ENCODE measurements around the gene ANO2.
"Not testable (repeated sequence)": the region's sequence is repeated elsewhere in the genome, so short reads cannot be mapped to it uniquely, and the experiment has no call there.

ANO2 gene

GRCh38 chr12:5571115-5571514, 373.9 kb downstream of the ANO2 start:
- DNase-seq = no peak

DNA sequence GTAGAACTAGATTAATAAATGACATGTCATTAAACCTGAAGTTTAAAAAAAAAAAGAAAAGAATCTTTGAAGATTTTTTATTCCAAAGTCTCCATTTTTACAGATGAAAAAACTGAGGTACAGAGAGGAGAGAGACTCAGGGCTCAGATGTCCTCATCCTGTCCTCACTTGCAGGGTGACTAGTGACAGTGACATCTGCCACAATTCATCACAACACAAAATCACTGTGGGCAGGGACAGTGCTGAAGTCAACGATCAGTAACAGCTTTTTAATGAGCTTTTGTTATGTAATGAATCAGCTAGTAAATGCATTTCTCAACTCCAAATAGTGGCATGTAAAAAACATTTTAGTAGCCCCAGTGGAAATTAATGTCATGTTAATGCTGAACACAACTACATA, 374.6 kb downstream of the ANO2 start:
- DNase-seq = no peak

DNA sequence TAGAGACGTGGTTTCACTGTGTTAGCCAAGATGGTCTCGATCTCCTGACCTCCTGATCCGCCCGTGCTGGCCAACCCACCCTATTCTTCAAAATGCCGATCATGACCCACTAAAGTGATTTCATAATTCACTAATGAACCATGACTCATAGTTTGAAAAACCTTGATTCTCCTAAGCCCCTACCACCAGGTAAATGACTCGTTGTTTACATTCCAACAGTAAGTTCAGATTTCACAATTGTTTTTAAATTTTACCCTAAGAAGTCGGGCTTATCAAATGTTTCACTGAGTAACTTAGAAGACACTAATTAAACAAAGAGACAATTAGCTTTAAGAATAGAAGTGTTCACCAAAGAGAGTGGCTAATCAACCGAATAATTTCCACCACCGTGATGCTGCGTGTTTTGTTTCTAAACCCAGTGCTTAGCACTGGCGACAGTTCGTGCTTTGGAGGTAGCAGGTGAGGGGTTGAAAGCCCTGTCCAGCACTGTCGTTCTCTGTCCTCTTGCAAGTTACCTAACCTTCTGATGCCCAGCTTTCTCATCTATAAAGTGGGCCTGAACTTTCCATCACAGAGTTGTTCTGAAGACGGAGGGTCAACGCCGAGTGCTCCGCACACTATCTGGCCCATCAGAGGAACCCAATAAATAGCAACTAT, 376.6 kb downstream of the ANO2 start:
- DNase-seq = no peak

DNA sequence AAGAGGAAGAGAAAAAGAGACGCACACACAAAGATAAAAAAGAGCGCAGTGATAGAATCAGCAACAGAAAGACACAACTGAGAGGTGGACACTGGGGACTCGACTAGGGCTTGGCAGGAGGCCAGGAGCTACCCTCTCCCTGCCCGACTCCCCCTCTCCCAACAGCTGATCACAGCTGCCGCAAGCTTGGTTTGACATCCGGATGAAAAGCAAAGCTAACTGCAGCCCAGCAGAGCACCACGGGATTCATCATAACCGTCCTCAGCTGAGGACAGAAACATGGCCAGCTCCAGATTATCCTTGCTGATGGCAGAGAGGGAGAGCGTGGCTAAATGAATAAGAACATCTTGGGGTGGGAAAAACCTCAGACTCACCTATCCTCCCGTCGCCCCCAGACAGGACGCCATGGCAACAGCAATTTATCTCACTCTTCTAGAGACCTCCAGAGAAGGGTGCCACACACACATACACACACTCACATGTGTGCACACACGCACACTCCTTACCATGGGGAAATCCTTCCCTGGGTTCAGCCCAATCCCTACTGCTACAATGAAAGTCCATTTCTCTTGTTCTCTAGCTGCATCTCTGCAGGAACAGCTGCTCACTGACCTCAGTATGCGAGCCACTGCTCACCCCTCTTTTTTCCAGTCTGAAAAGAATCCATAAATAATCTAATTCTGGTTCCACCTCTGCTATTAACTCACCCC, 377.9 kb downstream of the ANO2 start:
- no peak for DNase-seq

- DNase-seq = no peak
Measured at GRCh38 chr12:5565933-5566599, 379.0 kb downstream of the ANO2 start.

GRCh38 chr12:5562581-5562980, 382.5 kb downstream of the ANO2 start:
- no peak for DNase-seq

- DNase-seq = no peak
Measured at GRCh38 chr12:5561846-5562245, 383.2 kb downstream of the ANO2 start.

DNA sequence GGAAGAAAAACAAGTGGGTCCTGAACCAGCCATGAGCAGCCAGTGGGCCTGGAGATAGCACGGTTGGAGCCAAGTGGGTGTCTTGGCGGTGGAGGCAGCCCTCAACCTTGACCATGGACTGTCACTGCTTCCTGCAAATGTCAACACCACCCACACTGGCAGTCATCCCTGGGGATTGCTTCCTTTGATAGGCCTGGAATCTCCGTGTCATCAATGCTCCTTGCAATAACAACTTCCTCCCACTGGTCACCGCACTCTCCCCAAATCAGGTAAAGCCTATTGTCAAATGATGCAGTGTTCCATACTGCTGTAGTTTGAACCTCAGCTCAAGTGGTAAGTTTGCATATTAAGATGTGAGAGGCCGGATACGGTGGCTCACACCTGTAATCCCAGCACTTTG, 384.0 kb downstream of the ANO2 start:
- DNase-seq = no peak

DNA sequence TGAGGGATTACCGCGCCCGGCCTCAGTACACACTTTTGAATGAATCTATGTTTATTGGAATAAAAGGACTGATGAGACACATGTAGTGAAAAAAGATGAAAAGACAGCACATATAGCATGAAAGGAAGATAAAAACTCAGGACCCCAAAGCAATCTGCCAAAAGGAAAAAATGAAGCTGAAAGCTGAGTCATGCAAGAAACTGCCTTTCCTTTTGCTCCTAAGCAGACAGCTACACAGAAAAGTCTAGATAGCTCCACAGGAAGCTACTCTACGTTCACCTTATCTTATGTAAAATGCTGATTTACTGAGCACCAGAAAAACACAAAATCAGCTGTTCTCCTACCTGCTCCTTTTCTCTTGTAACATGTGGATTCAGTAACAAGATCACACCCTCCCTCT, 384.8 kb downstream of the ANO2 start:
- no peak for DNase-seq

DNA sequence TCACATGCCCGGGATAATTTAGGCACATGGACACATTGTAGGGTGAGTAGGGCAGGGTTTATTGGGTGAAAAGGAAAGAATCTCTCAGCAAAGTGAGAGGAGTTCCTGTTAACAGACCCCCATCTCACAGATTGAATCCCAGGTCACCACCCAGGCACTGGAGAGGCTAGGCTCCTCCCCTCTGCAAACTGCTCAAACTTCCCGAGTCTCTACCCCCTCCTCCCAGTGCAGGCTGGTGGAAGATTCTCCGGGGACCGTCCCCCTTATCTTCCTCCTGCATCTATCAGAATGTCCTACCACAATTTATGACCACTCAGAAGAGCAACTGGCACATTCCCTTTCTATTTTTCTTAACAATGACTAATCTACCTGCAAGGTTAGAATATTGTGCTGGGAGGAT, 387.2 kb downstream of the ANO2 start:
- no peak for DNase-seq

GRCh38 chr12:5556946-5557673, 387.9 kb downstream of the ANO2 start:
- DNase-seq = no peak

DNA sequence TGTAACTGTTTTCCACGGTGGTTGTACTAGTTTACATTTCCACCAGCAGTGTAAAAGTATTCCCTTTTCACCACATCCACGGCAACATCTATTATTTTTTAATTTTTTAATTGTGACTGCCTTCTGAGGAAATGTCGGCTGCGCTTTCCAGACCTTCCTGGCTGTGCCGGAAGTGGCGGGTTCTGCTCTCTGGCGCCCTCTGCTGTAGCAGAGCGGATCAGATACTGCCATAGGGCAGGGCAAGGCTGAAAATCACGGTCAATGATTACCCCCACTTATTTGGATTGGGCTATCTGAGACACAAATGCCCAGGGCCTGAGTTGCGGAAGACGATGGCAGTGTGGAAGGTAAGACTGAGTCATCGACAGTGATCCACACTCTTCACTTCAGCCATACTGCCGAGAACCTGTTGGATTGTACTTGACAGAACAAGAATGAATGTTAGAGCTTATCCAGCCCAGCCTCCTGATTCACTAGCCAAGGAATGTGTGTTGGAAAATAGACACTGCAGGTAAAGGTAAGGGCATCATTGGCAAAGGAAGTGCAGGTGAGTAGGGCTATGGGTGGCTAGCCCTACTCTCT, 388.9 kb downstream of the ANO2 start:
- DNase-seq = peak; percentile 14

GRCh38 chr12:5554711-5555110, 390.3 kb downstream of the ANO2 start:
- DNase-seq = no peak

- DNase-seq = no peak
Measured at GRCh38 chr12:5549011-5549410, 396.0 kb downstream of the ANO2 start.

GRCh38 chr12:5548152-5548943, 396.7 kb downstream of the ANO2 start:
- DNase-seq = no peak

- DNase-seq = no peak
Measured at GRCh38 chr12:5546616-5547015, 398.4 kb downstream of the ANO2 start.

DNA sequence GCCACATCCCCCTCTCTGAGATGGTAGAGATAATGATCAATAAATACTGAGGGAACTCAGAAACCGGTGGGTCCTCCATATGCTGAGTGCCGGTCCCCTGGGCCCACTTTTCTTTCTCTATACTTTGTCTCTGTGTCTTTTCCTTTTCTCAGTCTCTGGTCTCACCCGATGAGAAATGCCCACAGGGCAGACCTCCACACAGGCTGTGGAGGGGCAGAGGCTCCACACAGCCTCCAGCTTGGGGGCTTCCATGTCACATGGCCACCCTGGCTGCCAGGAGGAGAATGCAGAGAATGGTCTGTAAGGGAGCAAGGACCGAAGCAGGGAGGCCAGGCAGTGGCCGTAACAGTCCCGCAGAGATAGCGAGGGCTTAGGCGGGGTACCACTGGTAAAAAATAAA, 407.3 kb downstream of the ANO2 start:
- no peak for DNase-seq

DNA sequence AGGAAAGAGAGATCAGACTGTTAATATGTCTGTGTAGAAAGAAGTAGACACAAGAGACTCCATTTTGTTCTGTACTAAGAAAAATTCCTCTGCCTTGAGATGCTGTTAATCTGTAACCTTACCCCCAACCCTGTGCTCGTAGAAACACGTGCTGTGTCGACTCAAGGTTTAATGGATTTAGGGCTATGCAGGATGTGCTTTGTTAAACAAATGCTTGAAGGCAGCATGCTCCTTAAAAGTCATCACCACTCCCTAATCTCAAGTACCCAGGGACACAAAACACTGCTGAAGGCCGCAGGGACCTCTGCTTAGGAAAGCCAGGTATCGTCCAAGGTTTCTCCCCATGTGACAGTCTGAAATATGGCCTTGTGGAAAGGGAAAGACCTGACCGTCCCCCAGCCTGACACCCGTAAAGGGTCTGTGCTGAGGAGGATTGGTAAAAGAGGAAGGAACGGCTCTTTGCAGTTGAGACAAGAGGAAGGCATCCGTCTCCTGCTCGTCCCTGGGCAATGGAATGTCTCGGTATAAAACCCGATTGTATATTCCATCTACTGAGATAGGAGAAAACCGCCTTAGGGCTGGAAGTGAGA, 407.9 kb downstream of the ANO2 start:
- not testable (repeated sequence) for DNase-seq

GRCh38 chr12:5535541-5535940, 409.5 kb downstream of the ANO2 start:
- no peak for DNase-seq

- DNase-seq = no peak
Measured at GRCh38 chr12:5534426-5535199, 410.4 kb downstream of the ANO2 start.

- no peak for DNase-seq
Measured at GRCh38 chr12:5533368-5533767, 411.7 kb downstream of the ANO2 start.

All from activated CD4-positive, alpha-beta T cell treated with anti-CD3 and anti-CD28 coated beads, Interleukin-10, Interleukin-2, amounts not matched to agents 100 ng/mL and 50 ng/mL, durations not matched to agents 16 hours and 8 hours (primary cell).